Activated naive CD8-positive, alpha-beta T cell (primary cell): ENCODE results near the gene HMGXB4.

Experiments
- H3K27ac Mint-ChIP-seq: one replicate; pipeline ENCODE4 v1.8.0; 2021; ENCODE audit warnings: mixed read lengths
- H3K27me3 Mint-ChIP-seq: one replicate; pipeline ENCODE4 v1.8.0; 2021; ENCODE audit warnings: mixed read lengths
- H3K36me3 Mint-ChIP-seq: one replicate; pipeline ENCODE4 v1.8.0; 2021; ENCODE audit warnings: mixed read lengths
- H3K4me1 Mint-ChIP-seq: one replicate; pipeline ENCODE4 v1.8.0; 2021; ENCODE audit warnings: low read depth, mixed read lengths
- H3K4me3 Mint-ChIP-seq: one replicate; pipeline ENCODE4 v1.8.0; 2021; ENCODE audit warnings: mild to moderate bottlenecking, mixed read lengths
- H3K9me3 Mint-ChIP-seq: one replicate; pipeline ENCODE4 v1.8.0; 2021; ENCODE audit warnings: low read depth, mixed read lengths

Gene HMGXB4

GRCh38 chr22:35312198-35313059 lies 55.1 kb downstream of the HMGXB4 start:
- H3K36me3 Mint-ChIP-seq, result peaks cover 2% of the 10 kb centered on the region
- peak overlapping the region; percentile 78 for H3K27ac Mint-ChIP-seq
- no peaks in the 10 kb centered on the region for H3K27me3 Mint-ChIP-seq
- no peak overlapping the region for H3K4me3 Mint-ChIP-seq
- H3K4me1 Mint-ChIP-seq, result peaks cover 51% of the 10 kb centered on the region
- no peaks in the 10 kb centered on the region for H3K9me3 Mint-ChIP-seq

GRCh38 chr22:35313311-35314121 lies 56.2 kb downstream of the HMGXB4 start:
- H3K9me3 Mint-ChIP-seq, result no peaks in the 10 kb centered on the region
- peaks cover 40% of the 10 kb centered on the region for H3K4me1 Mint-ChIP-seq
- no peak overlapping the region for H3K4me3 Mint-ChIP-seq
- H3K27ac Mint-ChIP-seq, result no peak overlapping the region
- no peaks in the 10 kb centered on the region for H3K27me3 Mint-ChIP-seq
- peaks cover 2% of the 10 kb centered on the region for H3K36me3 Mint-ChIP-seq

- H3K27me3 Mint-ChIP-seq, result no peaks in the 10 kb centered on the region
- H3K27ac Mint-ChIP-seq, result no peak overlapping the region
- peaks cover 32% of the 10 kb centered on the region for H3K4me1 Mint-ChIP-seq
- H3K36me3 Mint-ChIP-seq, result peaks cover 2% of the 10 kb centered on the region
- H3K4me3 Mint-ChIP-seq, result no peak overlapping the region
- no peaks in the 10 kb centered on the region for H3K9me3 Mint-ChIP-seq
Observed at GRCh38 chr22:35314161-35314942, 57.1 kb downstream of the HMGXB4 start.

GRCh38 chr22:35315141-35315854 lies 58.0 kb downstream of the HMGXB4 start:
- Mint-ChIP-seq H3K27me3 (no peaks in the 10 kb centered on the region), H3K4me1 (peaks cover 26% of the 10 kb centered on the region), H3K9me3 (no peaks in the 10 kb centered on the region), H3K4me3 (no peak overlapping the region), H3K27ac (no peak overlapping the region), H3K36me3 (no peaks in the 10 kb centered on the region)

GRCh38 chr22:35315855-35316745 lies 58.8 kb downstream of the HMGXB4 start:
- no peaks in the 10 kb centered on the region for H3K27me3 Mint-ChIP-seq
- no peak overlapping the region for H3K4me3 Mint-ChIP-seq
- H3K36me3 Mint-ChIP-seq, result no peaks in the 10 kb centered on the region
- no peaks in the 10 kb centered on the region for H3K9me3 Mint-ChIP-seq
- H3K27ac Mint-ChIP-seq, result no peak overlapping the region
- H3K4me1 Mint-ChIP-seq, result peaks cover 19% of the 10 kb centered on the region

- Mint-ChIP-seq H3K27ac (no peak overlapping the region), H3K36me3 (no peaks in the 10 kb centered on the region), H3K4me1 (peaks cover 16% of the 10 kb centered on the region), H3K27me3 (no peaks in the 10 kb centered on the region), H3K9me3 (no peaks in the 10 kb centered on the region), H3K4me3 (no peak overlapping the region)
Observed at GRCh38 chr22:35316751-35317150, 59.5 kb downstream of the HMGXB4 start.

GRCh38 chr22:35317680-35318290 lies 60.5 kb downstream of the HMGXB4 start:
- H3K36me3 Mint-ChIP-seq, result no peaks in the 10 kb centered on the region

GRCh38 chr22:35318346-35319215 lies 61.3 kb downstream of the HMGXB4 start:
- H3K27ac Mint-ChIP-seq, result no peak overlapping the region
- no peak overlapping the region for H3K4me3 Mint-ChIP-seq
- H3K27me3 Mint-ChIP-seq, result no peaks in the 10 kb centered on the region
- no peaks in the 10 kb centered on the region for H3K9me3 Mint-ChIP-seq
- peaks cover 4% of the 10 kb centered on the region for H3K4me1 Mint-ChIP-seq
- no peaks in the 10 kb centered on the region for H3K36me3 Mint-ChIP-seq

More at GRCh38 chr22:35317680-35318290, 60.5 kb downstream of the HMGXB4 start:
- no peaks in the 10 kb centered on the region for H3K9me3 Mint-ChIP-seq
- no peak overlapping the region for H3K27ac Mint-ChIP-seq
- peaks cover 8% of the 10 kb centered on the region for H3K4me1 Mint-ChIP-seq
- H3K27me3 Mint-ChIP-seq, result no peaks in the 10 kb centered on the region
- no peak overlapping the region for H3K4me3 Mint-ChIP-seq

- no peak overlapping the region for H3K27ac Mint-ChIP-seq
- H3K4me3 Mint-ChIP-seq, result no peak overlapping the region
- H3K4me1 Mint-ChIP-seq, result peaks cover 4% of the 10 kb centered on the region
- H3K27me3 Mint-ChIP-seq, result no peaks in the 10 kb centered on the region
- no peaks in the 10 kb centered on the region for H3K9me3 Mint-ChIP-seq
- H3K36me3 Mint-ChIP-seq, result no peaks in the 10 kb centered on the region
Observed at GRCh38 chr22:35319244-35319985, 62.1 kb downstream of the HMGXB4 start.

GRCh38 chr22:35322126-35322525 lies 64.8 kb downstream of the HMGXB4 start:
- Mint-ChIP-seq H3K27ac (no peak overlapping the region), H3K4me1 (no peaks in the 10 kb centered on the region), H3K36me3 (peaks cover 2% of the 10 kb centered on the region), H3K4me3 (no peak overlapping the region), H3K27me3 (no peaks in the 10 kb centered on the region), H3K9me3 (no peaks in the 10 kb centered on the region)

- Mint-ChIP-seq H3K4me3 (no peak overlapping the region), H3K27me3 (no peaks in the 10 kb centered on the region), H3K27ac (no peak overlapping the region), H3K9me3 (no peaks in the 10 kb centered on the region), H3K4me1 (peaks cover under 1% of the 10 kb centered on the region), H3K36me3 (peaks cover 2% of the 10 kb centered on the region)
Observed at GRCh38 chr22:35322893-35323292, 65.6 kb downstream of the HMGXB4 start.

- Mint-ChIP-seq H3K4me1 (peaks cover 4% of the 10 kb centered on the region), H3K27me3 (no peaks in the 10 kb centered on the region), H3K27ac (no peak overlapping the region), H3K36me3 (peaks cover 2% of the 10 kb centered on the region), H3K9me3 (no peaks in the 10 kb centered on the region), H3K4me3 (no peak overlapping the region)
Observed at GRCh38 chr22:35323305-35323704, 66.0 kb downstream of the HMGXB4 start.
